Suprapubic skin (tissue), 4 donors: ENCODE measurements around the gene SLC51B. TPM values are rescaled to one million over a fixed set of nuclear protein-coding genes. Genes with fewer than 3 reads are reported as not detected.

Experiments
- DNase-seq, 2 donors: peaks; one replicate each; pipeline ENCODE4 v3.0.0-alpha.2; 2019; ENCODE audit warnings: low spot score in 2 of 2
- H3K27ac ChIP-seq: fragments of 200-600 bp; sonication (generic); one replicate; pipeline ENCODE4 v1.5.1; 2019
- H3K27me3 ChIP-seq: fragments of 200-600 bp; sonication (generic); one replicate; pipeline ENCODE4 v1.5.1; 2019
- H3K36me3 ChIP-seq: fragments of 200-600 bp; sonication (generic); one replicate; pipeline ENCODE4 v1.5.1; 2019
- H3K4me1 ChIP-seq: fragments of 200-600 bp; sonication (generic); one replicate; pipeline ENCODE4 v1.5.1; 2019
- H3K4me3 ChIP-seq: fragments of 200-600 bp; sonication (generic); one replicate; pipeline ENCODE4 v1.5.1; 2019; ENCODE audit warnings: mild to moderate bottlenecking
- H3K9me3 ChIP-seq: fragments of 200-600 bp; sonication (generic); one replicate; pipeline ENCODE4 v1.5.1; 2019
- EP300 ChIP-seq: sonication (generic); formaldehyde crosslinking; IDR thresholded peaks from one replicate; pipeline ENCODE4 v1.6.1; 2017; ENCODE audit warnings: antibody characterized with exemption
- POLR2A ChIP-seq, 2 donors: fragments of 450-650 bp; IDR thresholded peaks; one replicate each; pipeline ENCODE4 v1.6.1; 2017; ENCODE audit warnings: antibody characterized with exemption in 2 of 2, mild to moderate bottlenecking in 2 of 2, moderate library complexity in 2 of 2
- POLR2AphosphoS5 ChIP-seq, 3 donors: sonication (generic); formaldehyde crosslinking; IDR thresholded peaks; one replicate each; pipeline ENCODE4 v1.6.1; 2017; ENCODE audit warnings: antibody characterized with exemption in 3 of 3
- WGBS: methylation state at CpG from one replicate; pipeline ENCODE4 v1.1.5; 2018; 5-methylcytosine and 5-hydroxymethylcytosine counted together
- total RNA-seq, 4 donors: library from RNA; depleted of rRNA; stranded (reverse); fragments of >200 nt; gene quantifications; one replicate each; pipeline ENCODE4 v1.1.0, GENCODE V29; 2016
- TF ChIP-seq, protein P1 (sequence below), 2 donors: fragments of 200-600 bp in 1 of 2; fragments of 450-650 bp in 1 of 2; sonication (generic) in 1 of 2; IDR thresholded peaks; one replicate each; pipeline ENCODE4 v1.5.1; 2016 to 2019; ENCODE audit warnings: antibody characterized with exemption in 2 of 2, mild to moderate bottlenecking in 1 of 2, moderate library complexity in 1 of 2

The SLC51B gene
- total RNA-seq, 4 donors from 2014 or later = 0.60 TPM; not detected in 3

DNA sequence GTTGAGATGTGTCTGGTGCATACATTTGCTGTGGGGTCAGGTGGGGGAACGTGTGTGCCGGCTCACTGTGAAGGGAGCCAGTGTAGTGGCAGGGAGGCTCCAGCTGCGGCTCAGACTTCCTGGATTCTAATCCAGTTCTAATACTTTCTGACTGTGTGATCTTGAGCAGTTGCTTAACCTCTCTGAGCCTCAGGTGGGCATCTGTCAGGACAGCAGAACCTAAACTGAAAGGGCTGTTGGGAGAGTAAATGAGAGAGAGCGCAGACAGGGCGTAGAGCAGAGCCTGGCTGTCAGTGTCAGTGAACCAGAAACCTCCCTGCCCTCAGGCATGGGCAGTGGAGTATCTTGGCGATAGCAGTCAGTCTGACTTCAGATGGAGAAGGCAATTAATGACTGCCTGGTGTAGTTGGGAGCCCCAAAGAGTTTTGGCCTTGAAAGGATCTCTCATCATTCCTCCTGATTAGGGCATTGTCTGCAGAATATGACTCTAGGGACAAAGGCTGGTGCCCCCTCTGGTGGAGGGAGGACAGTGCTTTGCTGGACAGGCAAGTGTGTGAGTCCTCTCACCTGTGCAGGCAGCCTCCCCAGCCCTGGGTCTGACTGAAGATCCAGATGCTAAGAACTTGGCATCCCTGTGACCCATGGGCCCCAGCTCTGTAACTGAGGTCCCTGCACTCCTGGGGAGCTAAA is 40.9 kb downstream of the SLC51B start:
- 71% methylated on average over 6 of the region's 6 CpGs for WGBS
- no peak for DNase-seq
- Histone ChIP-seq H3K36me3 (no peaks in the 10 kb centered on the region), H3K4me1 (peaks cover 49% of the 10 kb centered on the region), H3K9me3 (no peaks in the 10 kb centered on the region), H3K4me3 (no peak overlapping the region), H3K27ac (no peak overlapping the region), H3K27me3 (peaks cover 6% of the 10 kb centered on the region)
- TF ChIP-seq POLR2AphosphoS5 (IDR thresholded peaks at IDR 0.05) (no peak), EP300 (no peak), POLR2A (IDR thresholded peaks at IDR 0.05) (no peak)
- TF ChIP-seq, protein P1, sequence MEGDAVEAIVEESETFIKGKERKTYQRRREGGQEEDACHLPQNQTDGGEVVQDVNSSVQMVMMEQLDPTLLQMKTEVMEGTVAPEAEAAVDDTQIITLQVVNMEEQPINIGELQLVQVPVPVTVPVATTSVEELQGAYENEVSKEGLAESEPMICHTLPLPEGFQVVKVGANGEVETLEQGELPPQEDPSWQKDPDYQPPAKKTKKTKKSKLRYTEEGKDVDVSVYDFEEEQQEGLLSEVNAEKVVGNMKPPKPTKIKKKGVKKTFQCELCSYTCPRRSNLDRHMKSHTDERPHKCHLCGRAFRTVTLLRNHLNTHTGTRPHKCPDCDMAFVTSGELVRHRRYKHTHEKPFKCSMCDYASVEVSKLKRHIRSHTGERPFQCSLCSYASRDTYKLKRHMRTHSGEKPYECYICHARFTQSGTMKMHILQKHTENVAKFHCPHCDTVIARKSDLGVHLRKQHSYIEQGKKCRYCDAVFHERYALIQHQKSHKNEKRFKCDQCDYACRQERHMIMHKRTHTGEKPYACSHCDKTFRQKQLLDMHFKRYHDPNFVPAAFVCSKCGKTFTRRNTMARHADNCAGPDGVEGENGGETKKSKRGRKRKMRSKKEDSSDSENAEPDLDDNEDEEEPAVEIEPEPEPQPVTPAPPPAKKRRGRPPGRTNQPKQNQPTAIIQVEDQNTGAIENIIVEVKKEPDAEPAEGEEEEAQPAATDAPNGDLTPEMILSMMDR (IDR thresholded peaks at IDR 0.05) = no peak

DNA sequence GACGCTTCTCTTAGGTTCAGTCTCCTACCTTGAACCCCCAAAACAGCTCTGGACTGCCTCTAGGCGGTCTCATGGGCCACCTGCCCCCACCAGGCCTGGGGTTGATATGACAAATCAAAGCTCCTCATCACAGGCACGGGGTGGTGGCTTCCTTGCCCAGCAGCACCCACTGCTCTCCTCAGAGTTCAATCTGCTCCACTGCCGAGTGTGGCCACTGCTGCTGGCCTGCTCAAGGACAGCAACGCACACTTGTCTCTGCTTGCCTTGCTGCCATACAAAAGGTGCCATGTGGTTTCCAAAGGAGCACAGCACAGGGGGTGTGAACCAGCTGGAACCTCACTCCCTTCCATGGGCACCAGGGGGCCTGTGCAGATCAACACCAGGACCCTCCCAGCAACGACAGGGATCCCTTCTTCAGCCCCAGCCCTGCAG is 41.5 kb downstream of the SLC51B start:
- TF ChIP-seq, protein P1 (IDR thresholded peaks at IDR 0.05) = no peak
- TF ChIP-seq POLR2AphosphoS5 (IDR thresholded peaks at IDR 0.05) (no peak), EP300 (no peak), POLR2A (IDR thresholded peaks at IDR 0.05) (no peak)
- H3K27ac ChIP-seq = peak overlapping the region; percentile 43
- peaks cover 49% of the 10 kb centered on the region for H3K4me1 ChIP-seq
- H3K9me3 ChIP-seq = no peaks in the 10 kb centered on the region
- no peak overlapping the region for H3K4me3 ChIP-seq
- peaks cover 6% of the 10 kb centered on the region for H3K27me3 ChIP-seq
- DNase-seq = no peak
- no peaks in the 10 kb centered on the region for H3K36me3 ChIP-seq
- WGBS = 38% methylated on average over 4 of the region's 6 CpGs

DNA sequence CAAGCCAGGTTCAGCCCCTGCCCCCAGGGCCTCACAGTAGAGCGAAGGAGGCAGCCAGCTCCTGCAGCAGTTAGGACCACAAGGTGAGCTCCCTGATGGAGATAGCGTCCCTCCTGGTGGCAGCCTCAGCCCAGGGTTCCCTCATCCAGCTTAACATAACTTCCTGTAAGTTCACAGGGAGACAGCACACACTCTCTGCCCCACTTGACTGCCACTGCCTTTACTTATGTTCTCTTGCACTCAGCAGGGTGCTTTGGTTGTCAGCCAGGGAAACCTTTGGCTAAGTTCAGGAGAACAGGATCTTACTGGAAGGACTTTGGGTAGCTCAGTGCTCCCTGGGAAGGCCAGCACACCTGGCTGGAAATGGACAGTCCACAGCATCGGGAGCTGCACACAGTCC is 42.2 kb downstream of the SLC51B start:
- Histone ChIP-seq H3K27ac (peak overlapping the region; percentile 43), H3K36me3 (no peaks in the 10 kb centered on the region)

DNA sequence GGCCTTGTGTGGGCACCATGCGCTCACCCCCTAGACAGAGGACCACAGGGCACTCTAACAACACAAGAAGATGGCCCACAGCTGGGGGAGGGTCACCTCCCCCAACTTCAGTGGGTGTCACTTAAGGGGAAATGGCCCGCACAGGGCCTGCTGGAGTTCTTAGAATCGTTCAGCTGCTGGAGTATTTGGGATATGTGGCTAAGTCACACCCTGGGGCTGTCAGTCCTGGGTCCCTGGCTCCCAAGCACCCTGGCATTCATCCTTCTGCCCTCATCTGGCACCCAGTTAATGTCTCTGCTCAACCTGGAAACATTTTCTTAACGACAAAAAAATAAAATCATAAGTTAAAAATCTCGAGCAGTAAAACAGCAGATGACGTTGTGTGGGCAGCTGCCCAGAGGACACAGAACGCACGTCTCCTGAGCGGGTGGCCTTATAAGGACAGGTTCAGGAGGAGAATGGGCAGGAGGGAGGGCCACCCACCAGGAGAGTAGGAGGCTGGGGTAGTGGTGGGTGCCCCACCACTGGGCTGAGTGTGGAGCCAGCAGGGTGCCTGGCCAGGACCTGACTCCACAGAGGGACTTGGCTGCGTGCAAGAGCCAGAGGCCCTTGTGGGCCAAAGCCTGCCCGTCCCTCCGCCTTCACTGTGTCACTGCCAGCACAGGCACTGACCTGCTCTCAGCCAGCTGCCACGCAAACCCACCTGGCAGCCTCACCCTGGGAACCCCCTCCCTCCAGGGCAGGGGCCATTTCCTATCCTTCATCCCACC is 42.9 kb downstream of the SLC51B start:
- Histone ChIP-seq H3K9me3 (no peaks in the 10 kb centered on the region), H3K27me3 (peaks cover 6% of the 10 kb centered on the region), H3K36me3 (no peaks in the 10 kb centered on the region), H3K4me3 (no peak overlapping the region), H3K27ac (peak overlapping the region; percentile 43), H3K4me1 (peaks cover 37% of the 10 kb centered on the region)
- TF ChIP-seq EP300 (peak; percentile 82), POLR2A (IDR thresholded peaks at IDR 0.05) (no peak)
- 42% methylated on average over 13 of the region's 13 CpGs for WGBS
- DNase-seq = no peak

More for the DNA sequence above, 42.2 kb downstream of the SLC51B start:
- Histone ChIP-seq H3K4me1 (peaks cover 43% of the 10 kb centered on the region), H3K4me3 (no peak overlapping the region), H3K9me3 (no peaks in the 10 kb centered on the region), H3K27me3 (peaks cover 6% of the 10 kb centered on the region)
- 69% methylated on average over 2 of the region's 3 CpGs for WGBS
- DNase-seq = no peak
- TF ChIP-seq POLR2A (IDR thresholded peaks at IDR 0.05) (no peak), EP300 (no peak), POLR2AphosphoS5 (IDR thresholded peaks at IDR 0.05) (no peak)
- TF ChIP-seq, protein P1 (IDR thresholded peaks at IDR 0.05) = no peak

GRCh38 chr15:65088643-65089021 is 43.4 kb downstream of the SLC51B start:
- H3K4me1 ChIP-seq = peaks cover 33% of the 10 kb centered on the region
- H3K9me3 ChIP-seq = no peaks in the 10 kb centered on the region
- H3K4me3 ChIP-seq = no peak overlapping the region
- peaks cover under 1% of the 10 kb centered on the region for H3K27me3 ChIP-seq
- peak overlapping the region; percentile 28 for H3K27ac ChIP-seq
- WGBS = 54% methylated on average over 6 of the region's 6 CpGs
- DNase-seq = no peak
- TF ChIP-seq, protein P1 (IDR thresholded peaks at IDR 0.05) = no peak
- no peak for TF ChIP-seq POLR2AphosphoS5 (IDR thresholded peaks at IDR 0.05)
- TF ChIP-seq EP300 = no peak
- no peak for TF ChIP-seq POLR2A (IDR thresholded peaks at IDR 0.05)
- no peaks in the 10 kb centered on the region for H3K36me3 ChIP-seq
